Measurements from ENCODE around the gene ANP32B.

- no peak for TF ChIP-seq CTCF (IDR thresholded peaks at IDR 0.05; ENCODE audit: insufficient read depth, low read depth, low read length)
- TF ChIP-seq EZH2 (IDR thresholded peaks at IDR 0.05; ENCODE audit: insufficient read depth, low read length), result no peak
Observed at GRCh38 chr9:97962575-97962974, 20.6 kb upstream of the ANP32B start.

Measured in astrocyte (in vitro differentiated cells and primary cell).